MM.1S (cell line): ENCODE results near the gene ENTPD8.

Source experiments
- EZH2 ChIP-seq: fragments of 300-600 bp; sonication (generic); optimal IDR thresholded peaks from 2 replicates; pipeline ENCODE3; 2017; ENCODE audit warnings: low read depth, mild to moderate bottlenecking, antibody characterized with exemption, low read length, mixed read lengths
- EZH2phosphoT487 ChIP-seq: fragments of 300-600 bp; sonication (generic); IDR thresholded peaks from 2 replicates; pipeline ENCODE4 v1.6.1; 2018; ENCODE audit warnings: antibody characterized with exemption, low read length
- TF ChIP-seq, protein P1 (sequence below): fragments of 300-600 bp; sonication (generic); IDR thresholded peaks from 2 replicates; pipeline ENCODE4 v1.5.1; 2016; ENCODE audit warnings: antibody characterized with exemption, low read length, mixed read lengths

DNA sequence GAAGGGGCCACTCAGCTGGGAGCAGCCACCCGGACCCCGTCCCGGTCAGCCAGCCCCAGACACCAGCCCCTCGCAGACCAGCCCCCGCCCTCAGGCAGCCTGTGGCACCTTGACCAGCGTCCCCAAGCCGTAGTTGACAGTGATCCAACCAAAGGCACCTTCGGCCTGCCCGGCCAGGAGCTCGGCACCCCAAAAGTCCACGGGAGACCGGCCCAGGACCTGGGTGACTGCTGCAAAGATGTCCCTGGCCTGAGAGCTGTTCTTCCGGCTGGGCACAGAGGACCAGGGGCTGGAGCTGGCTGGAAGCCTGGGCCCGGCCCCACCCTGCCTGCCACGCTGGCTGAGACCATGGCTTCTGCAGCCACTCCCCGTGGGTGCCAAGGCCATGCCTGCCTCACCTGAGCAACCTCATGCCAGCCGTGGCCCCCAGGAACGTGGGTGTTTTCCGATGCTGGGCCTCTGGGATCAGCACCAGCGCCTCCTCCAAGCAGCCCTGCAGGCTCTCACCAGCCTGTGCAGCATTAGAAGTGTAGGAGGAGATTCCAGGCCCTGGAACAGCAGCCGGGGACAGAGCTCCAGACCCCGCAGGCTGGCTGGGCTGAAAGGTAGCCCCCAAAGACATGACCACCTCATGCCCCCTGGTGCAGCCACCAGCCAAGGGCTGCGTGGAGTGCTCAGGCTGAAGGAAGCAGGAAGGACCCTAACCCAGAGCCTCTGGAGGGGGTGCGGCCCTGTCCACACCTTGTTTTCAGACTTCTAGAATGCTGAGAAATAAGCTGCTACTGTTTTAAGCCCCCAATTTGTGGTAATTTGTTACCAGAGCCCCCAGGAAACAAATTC lies 4.2 kb downstream of the ENTPD8 start:
- TF ChIP-seq EZH2 (no peak), EZH2phosphoT487 (no peak)
- TF ChIP-seq, protein P1, sequence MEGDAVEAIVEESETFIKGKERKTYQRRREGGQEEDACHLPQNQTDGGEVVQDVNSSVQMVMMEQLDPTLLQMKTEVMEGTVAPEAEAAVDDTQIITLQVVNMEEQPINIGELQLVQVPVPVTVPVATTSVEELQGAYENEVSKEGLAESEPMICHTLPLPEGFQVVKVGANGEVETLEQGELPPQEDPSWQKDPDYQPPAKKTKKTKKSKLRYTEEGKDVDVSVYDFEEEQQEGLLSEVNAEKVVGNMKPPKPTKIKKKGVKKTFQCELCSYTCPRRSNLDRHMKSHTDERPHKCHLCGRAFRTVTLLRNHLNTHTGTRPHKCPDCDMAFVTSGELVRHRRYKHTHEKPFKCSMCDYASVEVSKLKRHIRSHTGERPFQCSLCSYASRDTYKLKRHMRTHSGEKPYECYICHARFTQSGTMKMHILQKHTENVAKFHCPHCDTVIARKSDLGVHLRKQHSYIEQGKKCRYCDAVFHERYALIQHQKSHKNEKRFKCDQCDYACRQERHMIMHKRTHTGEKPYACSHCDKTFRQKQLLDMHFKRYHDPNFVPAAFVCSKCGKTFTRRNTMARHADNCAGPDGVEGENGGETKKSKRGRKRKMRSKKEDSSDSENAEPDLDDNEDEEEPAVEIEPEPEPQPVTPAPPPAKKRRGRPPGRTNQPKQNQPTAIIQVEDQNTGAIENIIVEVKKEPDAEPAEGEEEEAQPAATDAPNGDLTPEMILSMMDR = no peak
